Neural cell (in vitro differentiated cells): ENCODE measurements around the gene ABI3BP.

Experiments used
- EP300 ChIP-seq: fragments of 450-650 bp; conservative IDR thresholded peaks from 2 replicates; pipeline ENCODE4 v1.6.1; 2014; ENCODE audit warnings: antibody characterized with exemption, mild to moderate bottlenecking, moderate library complexity; ENCODE audit not compliant: poor library complexity, severe bottlenecking
- EZH2 ChIP-seq: fragments of 200-600, 300-800 bp; shearing (Covaris generic), sonication (generic); IDR thresholded peaks from 2 replicates; pipeline ENCODE4 v1.6.1; 2014; ENCODE audit warnings: antibody characterized with exemption, low read length, borderline replicate concordance, mild to moderate bottlenecking; ENCODE audit not compliant: insufficient read depth, poor library complexity, severe bottlenecking
- MXI1 ChIP-seq: fragments of 450-650 bp; conservative IDR thresholded peaks from 2 replicates; pipeline ENCODE4 v1.6.1; 2014; ENCODE audit warnings: antibody characterized with exemption, mild to moderate bottlenecking; ENCODE audit not compliant: poor library complexity, severe bottlenecking
- POLR2AphosphoS5 ChIP-seq: IDR thresholded peaks from 2 replicates; pipeline ENCODE4 v1.6.1; 2012
- RAD21 ChIP-seq: fragments of 450-650 bp; conservative IDR thresholded peaks from 2 replicates; pipeline ENCODE4 v1.6.1; 2014; ENCODE audit warnings: antibody characterized with exemption, mild to moderate bottlenecking, moderate library complexity
- SMC3 ChIP-seq: fragments of 450-650 bp; conservative IDR thresholded peaks from 2 replicates; pipeline ENCODE4 v1.6.1; 2014; ENCODE audit warnings: antibody characterized with exemption, mild to moderate bottlenecking, moderate library complexity; ENCODE audit not compliant: poor library complexity
- TAF1 ChIP-seq: IDR thresholded peaks from 2 replicates; pipeline ENCODE4 v1.6.1; 2012; ENCODE audit warnings: low read depth
- TF ChIP-seq, protein P1 (sequence below): fragments of 450-650 bp; IDR thresholded peaks from 2 replicates; pipeline ENCODE4 v1.5.1; 2014; ENCODE audit warnings: antibody characterized with exemption, mild to moderate bottlenecking, moderate library complexity; ENCODE audit not compliant: poor library complexity, severe bottlenecking
- TF ChIP-seq, protein P2 (sequence below): IDR thresholded peaks from 2 replicates; pipeline ENCODE4 v1.6.1; 2012; ENCODE audit warnings: borderline replicate concordance

DNA sequence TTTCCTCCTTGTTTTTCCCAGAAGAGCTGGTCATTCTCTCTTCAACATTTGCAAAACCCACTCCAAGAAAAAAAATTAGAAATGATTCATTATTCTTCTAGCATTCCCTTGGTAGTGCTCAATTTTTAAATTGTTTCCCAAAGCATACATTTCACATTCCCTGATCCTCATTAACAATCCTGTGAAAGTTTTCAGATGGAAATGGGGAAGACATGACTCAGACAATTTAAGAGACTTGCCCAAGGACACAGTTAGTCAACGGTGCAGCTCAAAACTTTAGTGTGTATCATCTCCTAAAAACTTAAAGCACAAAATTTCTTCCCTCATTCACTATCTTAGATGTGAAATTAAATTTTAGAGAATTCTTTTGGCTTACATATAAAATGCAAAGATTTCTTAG lies 17.1 kb upstream of the ABI3BP start:
- TF ChIP-seq, protein P1, sequence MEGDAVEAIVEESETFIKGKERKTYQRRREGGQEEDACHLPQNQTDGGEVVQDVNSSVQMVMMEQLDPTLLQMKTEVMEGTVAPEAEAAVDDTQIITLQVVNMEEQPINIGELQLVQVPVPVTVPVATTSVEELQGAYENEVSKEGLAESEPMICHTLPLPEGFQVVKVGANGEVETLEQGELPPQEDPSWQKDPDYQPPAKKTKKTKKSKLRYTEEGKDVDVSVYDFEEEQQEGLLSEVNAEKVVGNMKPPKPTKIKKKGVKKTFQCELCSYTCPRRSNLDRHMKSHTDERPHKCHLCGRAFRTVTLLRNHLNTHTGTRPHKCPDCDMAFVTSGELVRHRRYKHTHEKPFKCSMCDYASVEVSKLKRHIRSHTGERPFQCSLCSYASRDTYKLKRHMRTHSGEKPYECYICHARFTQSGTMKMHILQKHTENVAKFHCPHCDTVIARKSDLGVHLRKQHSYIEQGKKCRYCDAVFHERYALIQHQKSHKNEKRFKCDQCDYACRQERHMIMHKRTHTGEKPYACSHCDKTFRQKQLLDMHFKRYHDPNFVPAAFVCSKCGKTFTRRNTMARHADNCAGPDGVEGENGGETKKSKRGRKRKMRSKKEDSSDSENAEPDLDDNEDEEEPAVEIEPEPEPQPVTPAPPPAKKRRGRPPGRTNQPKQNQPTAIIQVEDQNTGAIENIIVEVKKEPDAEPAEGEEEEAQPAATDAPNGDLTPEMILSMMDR: no peak
- TF ChIP-seq EP300 (no peak), TAF1 (no peak), RAD21 (no peak), POLR2AphosphoS5 (no peak), EZH2 (no peak), MXI1 (no peak), SMC3 (no peak)
- TF ChIP-seq, protein P2, sequence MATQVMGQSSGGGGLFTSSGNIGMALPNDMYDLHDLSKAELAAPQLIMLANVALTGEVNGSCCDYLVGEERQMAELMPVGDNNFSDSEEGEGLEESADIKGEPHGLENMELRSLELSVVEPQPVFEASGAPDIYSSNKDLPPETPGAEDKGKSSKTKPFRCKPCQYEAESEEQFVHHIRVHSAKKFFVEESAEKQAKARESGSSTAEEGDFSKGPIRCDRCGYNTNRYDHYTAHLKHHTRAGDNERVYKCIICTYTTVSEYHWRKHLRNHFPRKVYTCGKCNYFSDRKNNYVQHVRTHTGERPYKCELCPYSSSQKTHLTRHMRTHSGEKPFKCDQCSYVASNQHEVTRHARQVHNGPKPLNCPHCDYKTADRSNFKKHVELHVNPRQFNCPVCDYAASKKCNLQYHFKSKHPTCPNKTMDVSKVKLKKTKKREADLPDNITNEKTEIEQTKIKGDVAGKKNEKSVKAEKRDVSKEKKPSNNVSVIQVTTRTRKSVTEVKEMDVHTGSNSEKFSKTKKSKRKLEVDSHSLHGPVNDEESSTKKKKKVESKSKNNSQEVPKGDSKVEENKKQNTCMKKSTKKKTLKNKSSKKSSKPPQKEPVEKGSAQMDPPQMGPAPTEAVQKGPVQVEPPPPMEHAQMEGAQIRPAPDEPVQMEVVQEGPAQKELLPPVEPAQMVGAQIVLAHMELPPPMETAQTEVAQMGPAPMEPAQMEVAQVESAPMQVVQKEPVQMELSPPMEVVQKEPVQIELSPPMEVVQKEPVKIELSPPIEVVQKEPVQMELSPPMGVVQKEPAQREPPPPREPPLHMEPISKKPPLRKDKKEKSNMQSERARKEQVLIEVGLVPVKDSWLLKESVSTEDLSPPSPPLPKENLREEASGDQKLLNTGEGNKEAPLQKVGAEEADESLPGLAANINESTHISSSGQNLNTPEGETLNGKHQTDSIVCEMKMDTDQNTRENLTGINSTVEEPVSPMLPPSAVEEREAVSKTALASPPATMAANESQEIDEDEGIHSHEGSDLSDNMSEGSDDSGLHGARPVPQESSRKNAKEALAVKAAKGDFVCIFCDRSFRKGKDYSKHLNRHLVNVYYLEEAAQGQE: no peak
